ENCODE data around the gene ACSF3.

The ACSF3 gene

DNA sequence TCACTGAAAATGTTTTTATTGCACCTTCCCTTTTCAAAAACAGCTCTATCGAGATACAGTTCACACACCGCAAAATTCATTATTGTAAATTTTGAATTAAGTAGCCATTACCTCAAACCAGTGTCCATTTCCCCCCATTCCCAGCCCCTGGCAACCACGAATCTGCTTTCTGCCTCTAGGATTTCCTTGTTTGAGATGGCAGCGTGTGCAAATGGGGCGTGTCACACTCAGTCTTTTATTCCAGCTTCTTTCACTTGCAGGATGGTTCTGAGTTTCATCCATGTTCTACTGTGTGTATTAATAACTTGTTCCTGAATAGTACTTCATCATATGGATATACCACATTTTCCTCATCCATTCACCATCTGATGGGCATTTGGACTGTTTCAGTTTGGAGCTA, 14.8 kb downstream of the ACSF3 start:
- DNase-seq (ENCODE audit: extremely low read depth in 1 of 2, low read depth in 1 of 2): no peak

GRCh38 chr16:89110641-89111040, 17.0 kb downstream of the ACSF3 start:
- DNase-seq (ENCODE audit: extremely low read depth in 1 of 2, low read depth in 1 of 2): no peak

GRCh38 chr16:89111263-89111662, 17.6 kb downstream of the ACSF3 start:
- no peak for DNase-seq (ENCODE audit: extremely low read depth in 1 of 2, low read depth in 1 of 2)

- DNase-seq (ENCODE audit: extremely low read depth in 1 of 2, low read depth in 1 of 2): no peak
Observed at GRCh38 chr16:89112377-89113151, 18.9 kb downstream of the ACSF3 start.

DNA sequence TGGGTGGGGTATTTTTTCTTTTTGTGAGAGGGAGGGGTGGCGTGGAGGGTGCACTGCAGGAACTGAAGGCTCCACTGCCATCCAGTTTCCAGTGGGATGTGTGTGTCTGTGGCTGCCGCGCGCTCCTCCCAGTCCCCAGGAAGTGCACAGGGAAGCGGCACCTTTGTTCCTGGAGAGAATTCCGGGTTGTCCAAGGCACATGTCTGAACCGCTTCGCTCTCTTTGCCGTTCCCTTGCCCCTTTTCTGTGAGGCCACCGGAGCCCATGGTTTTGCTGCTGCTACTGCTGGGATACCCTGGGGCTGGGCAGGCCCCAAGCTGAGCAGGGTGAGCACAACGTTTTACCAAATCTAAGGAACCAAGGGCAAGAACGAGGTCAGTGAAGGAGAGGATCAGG, 19.5 kb downstream of the ACSF3 start:
- DNase-seq (ENCODE audit: extremely low read depth in 1 of 2, low read depth in 1 of 2): no peak

DNA sequence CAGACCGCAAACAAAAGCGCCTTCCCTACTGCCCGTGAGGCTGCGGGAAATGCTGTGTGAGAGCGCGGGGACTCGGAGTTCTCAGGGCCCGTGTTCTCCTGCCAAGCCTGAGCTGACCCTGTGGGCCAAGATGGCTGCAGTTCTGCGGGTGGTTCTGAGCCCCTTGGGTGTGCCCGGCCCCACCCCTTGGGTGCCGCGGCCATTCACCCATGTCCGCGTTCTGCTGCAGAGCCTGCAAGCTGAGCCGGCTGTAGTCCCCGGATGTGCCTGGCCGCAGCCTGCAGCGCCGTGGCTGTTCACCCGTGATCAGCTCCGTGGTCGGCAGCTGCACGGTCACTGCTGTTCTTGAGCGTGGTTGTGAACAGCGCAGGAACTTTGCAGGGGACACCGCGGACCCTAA, 20.0 kb downstream of the ACSF3 start:
- no peak for DNase-seq (ENCODE audit: extremely low read depth in 1 of 2, low read depth in 1 of 2)

GRCh38 chr16:89114159-89114981, 20.7 kb downstream of the ACSF3 start:
- no peak for DNase-seq (ENCODE audit: extremely low read depth in 1 of 2, low read depth in 1 of 2)

DNA sequence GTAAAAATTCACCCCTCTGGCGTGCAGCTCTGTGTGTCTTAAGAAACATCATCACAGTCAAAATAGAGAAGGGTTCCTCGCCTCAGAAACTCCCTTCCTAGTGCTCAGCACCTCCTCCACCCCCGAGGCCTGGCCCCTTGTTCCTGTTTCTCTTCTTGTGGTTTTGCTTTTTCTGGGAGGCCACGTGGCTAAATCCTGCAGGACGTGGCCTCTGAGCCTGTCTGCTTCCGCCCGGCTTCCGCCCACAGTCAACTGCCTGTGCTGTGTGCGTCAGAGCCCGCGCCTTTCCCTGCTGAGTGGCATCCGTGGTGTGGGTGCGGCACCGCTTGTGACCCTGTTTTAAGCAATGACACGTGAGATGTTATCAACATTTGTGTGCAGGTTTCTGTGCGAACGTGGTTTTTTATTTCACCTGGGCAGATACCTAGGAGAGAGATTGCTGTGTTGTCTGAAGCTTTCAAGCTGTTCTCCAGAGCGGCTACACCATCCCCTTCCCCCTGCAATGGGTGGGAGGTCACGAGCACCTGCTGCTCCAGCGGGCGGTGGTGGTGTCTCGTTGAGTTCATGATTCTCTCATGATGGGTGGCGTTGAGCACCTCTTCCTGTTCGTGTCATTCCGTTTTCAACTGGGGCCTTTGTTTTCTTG, 21.7 kb downstream of the ACSF3 start:
- DNase-seq (ENCODE audit: extremely low read depth in 1 of 2, low read depth in 1 of 2): peak; percentile 71 to 86

DNA sequence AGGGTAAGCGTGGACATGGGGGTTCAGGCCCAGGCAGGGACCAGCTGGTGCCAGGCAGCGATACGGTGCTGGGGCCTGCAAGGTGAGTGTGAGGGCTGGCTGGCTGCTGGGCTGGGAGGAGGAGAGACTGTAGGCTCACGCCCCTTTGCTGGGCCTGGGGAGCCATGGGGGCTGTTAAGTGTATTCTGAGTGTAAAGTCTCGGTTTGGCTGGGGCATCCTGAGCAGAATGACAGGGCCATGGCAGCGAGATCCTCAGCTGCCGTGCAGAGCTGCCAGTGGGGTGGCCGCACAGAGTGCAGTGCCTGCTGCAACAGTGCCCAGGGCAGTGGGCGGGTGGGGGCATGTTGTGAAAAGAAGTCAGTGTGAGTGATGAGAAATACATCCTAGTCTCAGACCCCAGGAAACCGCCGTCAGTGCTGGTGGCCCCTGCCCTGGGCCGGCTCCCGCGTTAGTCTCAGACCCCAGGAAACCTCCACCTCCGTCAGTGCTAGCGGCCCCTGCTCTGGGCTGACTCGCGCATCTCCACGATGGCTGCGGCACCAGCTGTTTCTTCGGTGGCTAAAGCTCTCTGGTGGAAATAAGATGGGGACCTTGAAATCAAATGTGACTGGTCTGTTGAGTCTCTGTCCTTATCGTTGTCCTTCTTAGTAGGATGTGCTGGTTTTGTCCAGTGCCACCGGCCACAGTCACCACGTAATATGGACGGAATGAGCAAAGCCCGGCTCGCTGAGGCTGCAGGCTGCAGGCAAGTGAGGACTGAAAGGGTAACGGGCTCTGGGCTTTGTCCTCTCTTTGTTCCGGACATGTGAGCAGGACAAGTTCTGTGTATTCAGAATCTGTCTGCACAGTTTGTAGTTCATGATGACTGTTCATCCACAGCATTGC, 22.9 kb downstream of the ACSF3 start:
- no peak for DNase-seq (ENCODE audit: extremely low read depth in 1 of 2, low read depth in 1 of 2)

DNA sequence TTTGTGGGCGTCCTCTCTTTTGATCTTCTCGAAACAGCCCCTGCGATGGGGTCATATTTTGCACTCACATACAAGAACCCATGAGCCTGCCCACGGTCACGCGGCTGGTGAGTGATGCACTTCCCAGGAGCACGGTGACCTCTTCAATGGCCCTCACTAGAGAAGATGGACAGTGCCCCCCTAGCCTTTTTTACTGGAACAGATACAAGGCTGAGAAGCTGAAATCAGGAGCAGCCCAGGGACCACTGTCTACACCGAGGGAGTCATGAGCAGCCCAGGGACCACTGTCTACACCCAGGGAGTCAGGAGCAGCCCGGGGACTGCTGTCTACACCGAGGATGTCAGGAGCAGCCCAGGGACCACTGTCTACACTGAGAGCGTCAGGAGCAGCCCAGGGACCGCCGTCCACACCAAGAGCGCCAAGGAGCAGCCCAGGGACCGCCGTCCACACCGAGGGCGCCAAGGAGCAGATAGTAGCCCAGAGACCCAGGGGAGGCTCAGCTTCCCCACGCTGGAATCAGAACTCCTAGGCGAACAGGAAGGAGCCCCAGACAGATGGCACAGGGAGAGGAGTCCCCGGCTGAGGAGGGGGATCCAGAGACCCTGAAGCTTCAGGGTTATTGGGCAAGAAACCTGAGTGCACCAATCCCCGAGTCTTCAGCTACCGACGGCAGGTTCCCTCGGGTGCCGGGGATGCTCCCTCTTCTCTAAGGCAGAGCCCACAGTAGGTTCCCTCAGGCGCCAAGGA, 23.7 kb downstream of the ACSF3 start:
- DNase-seq (ENCODE audit: extremely low read depth in 1 of 2, low read depth in 1 of 2): no peak

- DNase-seq (ENCODE audit: extremely low read depth in 1 of 2, low read depth in 1 of 2): no peak
Observed at GRCh38 chr16:89117975-89118289, 24.3 kb downstream of the ACSF3 start.

GRCh38 chr16:89118361-89119165, 24.9 kb downstream of the ACSF3 start:
- no peak for DNase-seq (ENCODE audit: extremely low read depth in 1 of 2, low read depth in 1 of 2)

DNA sequence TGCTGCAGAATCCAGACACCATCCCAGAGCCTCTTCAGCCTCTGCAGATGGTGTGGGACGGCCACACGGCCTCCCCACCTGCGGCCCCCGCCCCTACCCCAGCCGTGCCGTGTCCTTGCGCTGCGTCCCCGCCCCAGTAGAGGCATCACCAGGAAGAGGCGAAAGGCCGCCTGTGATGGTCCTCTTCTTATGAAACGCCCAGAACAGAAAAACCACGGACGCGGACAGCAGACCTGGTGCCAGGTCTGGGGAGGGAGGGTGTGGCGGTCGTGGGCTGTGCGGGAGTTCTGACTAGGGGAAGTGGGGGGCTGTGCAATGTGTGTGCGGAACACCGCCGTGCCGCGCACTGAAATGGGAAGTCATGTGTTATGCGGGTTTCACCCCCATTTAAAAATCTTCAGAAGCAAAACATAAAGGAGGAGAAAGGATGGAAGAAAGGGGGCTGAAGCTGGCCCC, 25.5 kb downstream of the ACSF3 start:
- no peak for DNase-seq (ENCODE audit: extremely low read depth in 1 of 2, low read depth in 1 of 2)

DNA sequence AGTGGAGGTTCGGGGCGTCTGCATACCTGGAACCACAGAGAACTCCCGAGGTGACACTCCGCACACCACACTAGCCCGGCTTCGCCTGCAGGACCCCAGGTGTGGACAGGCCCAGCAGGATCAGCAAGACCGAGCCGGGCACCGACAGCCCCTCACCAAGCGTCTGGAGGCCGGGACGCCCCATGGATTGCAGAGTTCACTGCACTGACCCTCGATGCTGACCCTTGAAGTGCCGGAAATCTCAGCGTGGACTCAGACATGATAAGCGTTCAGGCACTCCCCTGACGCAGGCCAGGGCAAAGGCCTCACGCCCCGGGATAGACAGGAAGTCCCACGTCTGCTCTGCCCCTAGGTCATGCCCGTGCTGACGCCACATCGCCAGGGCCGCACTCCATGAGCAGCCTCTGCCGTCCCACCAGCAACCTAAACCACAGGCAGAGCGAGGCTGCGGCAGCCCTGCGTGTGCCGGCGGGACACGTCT, 26.0 kb downstream of the ACSF3 start:
- no peak for DNase-seq (ENCODE audit: extremely low read depth in 1 of 2, low read depth in 1 of 2)

GRCh38 chr16:89120281-89120680, 26.6 kb downstream of the ACSF3 start:
- DNase-seq (ENCODE audit: extremely low read depth in 1 of 2, low read depth in 1 of 2): no peak

GRCh38 chr16:89120921-89121351, 27.3 kb downstream of the ACSF3 start:
- DNase-seq (ENCODE audit: extremely low read depth in 1 of 2, low read depth in 1 of 2): no peak

GRCh38 chr16:89121691-89122321, 28.2 kb downstream of the ACSF3 start:
- no peak for DNase-seq (ENCODE audit: extremely low read depth in 1 of 2, low read depth in 1 of 2)

GRCh38 chr16:89122322-89122851, 28.7 kb downstream of the ACSF3 start:
- peak; percentile 29 to 38 for DNase-seq (ENCODE audit: extremely low read depth in 1 of 2, low read depth in 1 of 2)
